NT2/D1 (cell line): ENCODE results near the gene CCDC144A.

ENCODE experiments used
- SUZ12 ChIP-seq: IDR thresholded peaks from 2 replicates; pipeline ENCODE4 v1.6.1; 2011; ENCODE audit not compliant: insufficient read length, insufficient read depth; ENCODE audit errors: extremely low read depth
- YY1 ChIP-seq: IDR thresholded peaks from 2 replicates; pipeline ENCODE4 v1.6.1; 2011; ENCODE audit not compliant: insufficient read length, insufficient read depth
- ZNF274 ChIP-seq: IDR thresholded peaks from 2 replicates; pipeline ENCODE4 v1.6.1; 2011; ENCODE audit warnings: mild to moderate bottlenecking, low read depth, low read length

DNA sequence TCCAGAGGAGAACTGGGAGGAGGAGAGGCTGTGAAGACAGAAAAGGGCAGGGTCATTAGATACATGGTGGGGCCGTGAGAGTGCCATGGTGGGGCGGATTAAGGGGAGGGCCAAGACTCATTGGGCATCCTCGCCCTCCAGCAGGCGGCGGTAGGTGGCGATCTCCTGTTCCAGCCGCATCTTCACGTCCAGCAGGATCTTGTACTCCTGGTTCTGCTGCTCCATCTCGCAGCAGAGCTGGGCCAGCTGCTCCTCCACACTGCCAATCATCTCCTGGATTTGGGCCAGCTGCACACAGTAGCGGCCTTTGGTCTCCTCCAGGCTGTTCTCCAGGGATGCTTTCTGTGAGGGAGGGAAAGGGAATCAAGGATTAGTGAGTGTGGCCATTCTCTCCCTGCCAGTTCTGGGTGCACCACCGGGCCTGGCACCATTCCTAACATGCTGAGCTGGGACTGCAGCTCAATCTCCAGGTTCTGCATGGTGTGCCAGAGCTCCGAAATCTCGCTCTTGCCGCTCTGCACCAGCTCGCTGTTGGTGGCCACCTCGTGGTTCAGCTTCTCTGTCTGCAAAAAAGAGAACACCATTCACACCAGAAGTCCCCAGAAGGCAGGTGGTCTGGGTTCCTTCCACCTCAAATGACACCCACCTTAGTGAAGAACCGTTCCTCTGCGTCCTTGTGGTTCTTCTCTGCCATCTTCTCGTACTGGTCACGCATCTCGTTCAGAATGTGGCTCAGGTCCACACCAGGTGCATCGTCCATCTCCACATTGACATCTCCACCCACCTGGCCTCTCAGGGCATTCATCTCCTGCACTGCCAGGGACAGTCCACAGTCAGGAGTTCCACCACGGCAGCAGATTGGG lies 129.0 kb downstream of the CCDC144A start:
- TF ChIP-seq ZNF274 (no peak), YY1 (no peak), SUZ12 (no peak)
